Cerebellar cortex (tissue), 1 donor: ENCODE measurements around the gene RDH11.
A peak's percentile ranks its signal among the peaks of the same experiment; 100 is the strongest.

Source experiments
- DNase-seq: peaks from one replicate; pipeline ENCODE4 v3.0.0-alpha.2; 2015; ENCODE audit warnings: low spot score

RDH11 gene

GRCh38 chr14:67650151-67650550 is 45.4 kb downstream of the RDH11 start:
- DNase-seq: peak; percentile 70

- no peak for DNase-seq
Measured at GRCh38 chr14:67646131-67646530, 49.4 kb downstream of the RDH11 start.

GRCh38 chr14:67645414-67645813 is 50.1 kb downstream of the RDH11 start:
- no peak for DNase-seq

- DNase-seq: peak; percentile 47
Measured at GRCh38 chr14:67644428-67644827, 51.1 kb downstream of the RDH11 start.

GRCh38 chr14:67643713-67644112 is 51.9 kb downstream of the RDH11 start:
- no peak for DNase-seq

- no peak for DNase-seq
Measured at GRCh38 chr14:67641902-67642749, 53.4 kb downstream of the RDH11 start.

- no peak for DNase-seq
Measured at GRCh38 chr14:67641480-67641879, 54.1 kb downstream of the RDH11 start.

GRCh38 chr14:67638642-67639041 is 56.9 kb downstream of the RDH11 start:
- no peak for DNase-seq

- no peak for DNase-seq
Measured at GRCh38 chr14:67636361-67636919, 59.1 kb downstream of the RDH11 start.

GRCh38 chr14:67633451-67634147 is 62.0 kb downstream of the RDH11 start:
- no peak for DNase-seq

- no peak for DNase-seq
Measured at GRCh38 chr14:67630938-67631337, 64.6 kb downstream of the RDH11 start.

GRCh38 chr14:67630186-67630585 is 65.4 kb downstream of the RDH11 start:
- DNase-seq: no peak

GRCh38 chr14:67627519-67627918 is 68.0 kb downstream of the RDH11 start:
- DNase-seq: no peak
